Measurements from ENCODE around the gene SAV1.

DNA sequence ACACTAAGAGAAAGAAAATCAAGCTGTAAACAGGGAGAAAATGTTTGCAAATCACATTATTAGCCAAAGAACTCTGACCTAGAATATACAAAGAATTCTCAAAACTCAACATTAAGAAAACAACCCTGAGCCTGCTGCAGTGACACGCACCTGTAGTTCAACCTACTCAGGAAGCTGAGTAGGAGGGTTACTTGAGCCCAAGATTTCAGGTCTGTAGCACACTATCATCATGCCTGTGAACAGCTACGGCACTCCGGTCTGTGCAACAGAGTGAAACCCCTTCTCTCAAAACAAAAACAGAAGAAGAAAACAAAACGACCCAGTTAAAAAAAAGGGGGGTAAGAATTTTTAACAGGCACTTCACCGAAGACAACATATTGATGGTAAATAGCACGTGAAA, 20.8 kb downstream of the SAV1 start:
- TF ChIP-seq CTCF (conservative IDR thresholded peaks at IDR 0.05; ENCODE audit: low read depth in 2 of 2) (no peak), EZH2 (IDR thresholded peaks at IDR 0.05; ENCODE audit: low read depth, unreplicated experiment) (no peak), CREB1 (CRISPR knock-in tag; IDR thresholded peaks at IDR 0.05; ENCODE audit: low read depth) (no peak), JUNB (IDR thresholded peaks at IDR 0.05; ENCODE audit: unreplicated experiment) (no peak), POLR2AphosphoS5 (IDR thresholded peaks at IDR 0.05; ENCODE audit: low read depth) (no peak), REST (IDR thresholded peaks at IDR 0.05; ENCODE audit: unreplicated experiment) (no peak)

Data from GM23338 (cell line).